B cell (primary cell): ENCODE results near the gene CARMIL1. TPM values are rescaled to one million over a fixed set of nuclear protein-coding genes. Genes with fewer than 3 reads are reported as not detected.

ENCODE experiments used
- ATAC-seq: fragments of 200-7000 bp; cut with Tn5 transposase; one replicate; pipeline ENCODE4 v1.10.0; 2021; ENCODE audit warnings: low read depth, mild to moderate bottlenecking, moderate number of reproducible peaks, moderate library complexity
- CTCF ChIA-PET: fragments of 350-600 bp; sonication (Branson Sonifier 250); formaldehyde crosslinking; loops from one replicate; lab custom pipeline; 2021; ENCODE audit warnings: antibody characterized with exemption, inconsistent platforms; lab: Charles Lee
- POLR2A ChIA-PET: fragments of 350-600 bp; sonication (Branson Sonifier 250); formaldehyde crosslinking; loops from one replicate; lab custom pipeline; 2021; ENCODE audit warnings: antibody characterized with exemption; lab: Charles Lee
- DNase-seq: peaks from one replicate; pipeline ENCODE4 v3.0.0; 2013
- H2AFZ ChIP-seq: 2 replicates; pipeline ENCODE4 v1.6.1; 2012; ENCODE audit warnings: mild to moderate bottlenecking, low read depth, low read length; ENCODE audit not compliant: insufficient read depth, poor library complexity, severe bottlenecking
- H3K27ac ChIP-seq, 2 donors: 1 replicate in 1 of 2; 2 replicates in 1 of 2; pipeline ENCODE4 v1.5.1; 2012 to 2013; ENCODE audit warnings: low read length in 2 of 2, mild to moderate bottlenecking in 2 of 2, moderate library complexity in 1 of 2
- H3K27me3 ChIP-seq, 4 experiments: fragments of 200-600 bp in 1 of 4; sonication (generic) in 1 of 4; replicated peaks in 1 of 4; 1 replicate in 2 of 4; 2 replicates in 2 of 4; pipeline versions ENCODE4 v1.6.1 to v1.7.0; 2013 to 2016; ENCODE audit warnings: low read length in 3 of 4, mild to moderate bottlenecking in 2 of 4, mixed read lengths in 1 of 4, moderate library complexity in 1 of 4; ENCODE audit not compliant: insufficient read depth in 4 of 4, control insufficient read depth in 3 of 4; ENCODE audit errors: control extremely low read depth in 1 of 4
- H3K36me3 ChIP-seq, 2 experiments: replicated peaks in 1 of 2; 1 replicate in 1 of 2; 2 replicates in 1 of 2; pipeline versions ENCODE4 v1.6.1 to v1.7.1; 2013; ENCODE audit warnings: low read length in 1 of 2; ENCODE audit not compliant: insufficient read depth in 2 of 2, control insufficient read depth in 1 of 2; ENCODE audit errors: control extremely low read depth in 1 of 2, extremely low read depth in 1 of 2
- H3K4me1 ChIP-seq, 2 donors: fragments of 200-600 bp in 1 of 2; sonication (generic) in 1 of 2; 1 replicate in 1 of 2; 2 replicates in 1 of 2; pipeline versions ENCODE4 v1.5.1 to v1.6.1; 2013 to 2017; ENCODE audit warnings: low read length in 2 of 2; ENCODE audit not compliant: control insufficient read depth in 2 of 2, insufficient read depth in 2 of 2
- H3K4me2 ChIP-seq: replicated peaks from 2 replicates; pipeline ENCODE3; 2012; ENCODE audit warnings: mild to moderate bottlenecking, low read depth, low read length; ENCODE audit not compliant: poor library complexity, severe bottlenecking
- H3K4me3 ChIP-seq, 5 experiments: fragments of 200-600 bp in 1 of 5; sonication (generic) in 1 of 5; 1 replicate in 3 of 5; 2 replicates in 2 of 5; pipeline versions ENCODE4 v1.5.1 to v1.7.0; 2011 to 2016; ENCODE audit warnings: low read length in 4 of 5, mild to moderate bottlenecking in 4 of 5, low read depth in 2 of 5, control low read depth in 1 of 5, moderate library complexity in 1 of 5; ENCODE audit not compliant: insufficient read depth in 1 of 5; ENCODE audit errors: control extremely low read depth in 1 of 5, extremely low read depth in 1 of 5
- H3K79me2 ChIP-seq: fragments of 200-600 bp; sonication (generic); one replicate; pipeline ENCODE4 v1.6.0; 2016; ENCODE audit warnings: low read length; ENCODE audit not compliant: control insufficient read depth, insufficient read depth
- H3K9ac ChIP-seq: fragments of 200-600 bp; sonication (generic); 2 replicates; pipeline ENCODE4 v1.6.1; 2017; ENCODE audit warnings: mild to moderate bottlenecking, low read length, moderate library complexity
- H3K9me3 ChIP-seq, 3 donors: one replicate each; pipeline versions ENCODE4 v1.6.1 to v1.7.1; 2013; ENCODE audit warnings: low read length in 2 of 3; ENCODE audit not compliant: control insufficient read depth in 2 of 3, insufficient read depth in 1 of 3; ENCODE audit errors: control extremely low read depth in 1 of 3
- H4K20me1 ChIP-seq: 2 replicates; pipeline ENCODE4 v1.6.0; 2012; ENCODE audit warnings: mild to moderate bottlenecking, low read length; ENCODE audit not compliant: insufficient read depth, control insufficient read depth, poor library complexity, severe bottlenecking
- H3K27ac Mint-ChIP-seq: one replicate; pipeline ENCODE4 v1.8.0; 2021; ENCODE audit warnings: mixed read lengths
- H3K27me3 Mint-ChIP-seq: one replicate; pipeline ENCODE4 v1.8.0; 2021; ENCODE audit warnings: mixed read lengths
- H3K4me1 Mint-ChIP-seq: one replicate; pipeline ENCODE4 v1.8.0; 2021; ENCODE audit warnings: mixed read lengths
- H3K4me3 Mint-ChIP-seq: one replicate; pipeline ENCODE4 v1.8.0; 2021; ENCODE audit warnings: mixed read lengths
- H3K9me3 Mint-ChIP-seq: one replicate; pipeline ENCODE4 v1.8.0; 2022; ENCODE audit warnings: mixed read lengths; ENCODE audit not compliant: insufficient read depth
- EZH2 ChIP-seq: IDR thresholded peaks from 2 replicates; pipeline ENCODE4 v1.6.1; 2012; ENCODE audit warnings: borderline replicate concordance, low read depth, mild to moderate bottlenecking, moderate library complexity, low read length; ENCODE audit not compliant: insufficient read depth, poor library complexity, severe bottlenecking
- WGBS: methylation state at CpG from one replicate; pipeline ENCODE4 v1.1.5; 2013; ENCODE audit warnings: missing lambda C conversion rate; ENCODE audit not compliant: insufficient coverage; 5-methylcytosine and 5-hydroxymethylcytosine counted together
- intact Hi-C: fragments of 100-400 bp; cut with micrococcal nuclease; formaldehyde crosslinking; loops from one replicate; pipeline ENCODE4 v1.10.0; 2022
- polyA plus RNA-seq: library from polyadenylated mRNA; depleted of rRNA; stranded (reverse); fragments of >200 nt; gene quantifications from 2 replicates; pipeline ENCODE4 v1.2.3, GENCODE V29; 2012
- total RNA-seq, 2 donors: library from RNA; stranded (reverse); fragments of 120-200 nt in 1 of 2; gene quantifications; 1 replicate in 1 of 2; 2 replicates in 1 of 2; pipeline versions ENCODE4 v1.2.3 to v1.2.4, GENCODE V29; 2013 to 2022
- TF ChIP-seq, protein P1 (sequence below): fragments of 200-600 bp; IDR thresholded peaks from one replicate; pipeline ENCODE4 v1.8.0; 2022; ENCODE audit warnings: antibody characterized with exemption, mild to moderate bottlenecking

Gene CARMIL1
- total and polyA plus RNA-seq, 2 donors (not counting 1 experiment from before 2014, with no cell fraction given) = 7.5 to 11.0 TPM

DNA sequence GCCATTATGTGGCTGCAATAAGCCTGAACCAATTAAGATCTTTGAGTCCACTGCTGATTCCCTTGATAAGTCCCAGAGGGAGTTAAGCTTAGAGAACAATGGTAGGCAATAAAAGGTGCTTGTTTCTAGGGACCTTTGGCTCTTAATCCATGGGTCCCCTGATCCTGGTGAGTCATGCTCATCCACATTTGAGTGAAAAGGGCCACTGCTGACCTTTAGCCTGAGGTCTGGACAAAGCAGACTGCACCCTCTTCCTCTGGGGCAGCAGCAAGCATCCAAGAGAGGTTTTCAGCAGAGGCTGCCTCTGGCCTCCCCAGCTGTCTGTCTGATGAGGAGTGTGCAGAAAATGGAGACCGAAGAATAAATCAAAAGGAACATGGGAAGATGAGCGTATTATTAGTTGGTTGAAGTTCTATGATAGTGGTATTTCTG is 356.7 kb downstream of the CARMIL1 start:
- no peaks in the 10 kb centered on the region for H3K9me3 ChIP-seq
- H3K36me3 ChIP-seq = no peaks in the 10 kb centered on the region
- ATAC-seq = no peak
- Mint-ChIP-seq H3K4me1 (no peaks in the 10 kb centered on the region), H3K9me3 (peaks cover 2% of the 10 kb centered on the region), H3K27me3 (peaks cover 59% of the 10 kb centered on the region), H3K4me3 (no peak overlapping the region), H3K27ac (no peak overlapping the region)
- H4K20me1 ChIP-seq = no peaks in the 10 kb centered on the region
- WGBS = 100% methylated on average over 1 of the region's 2 CpGs
- no peak overlapping the region for H3K27ac ChIP-seq
- no peak overlapping the region for H3K9ac ChIP-seq
- H3K4me2 ChIP-seq = no peak overlapping the region
- TF ChIP-seq, protein P1, sequence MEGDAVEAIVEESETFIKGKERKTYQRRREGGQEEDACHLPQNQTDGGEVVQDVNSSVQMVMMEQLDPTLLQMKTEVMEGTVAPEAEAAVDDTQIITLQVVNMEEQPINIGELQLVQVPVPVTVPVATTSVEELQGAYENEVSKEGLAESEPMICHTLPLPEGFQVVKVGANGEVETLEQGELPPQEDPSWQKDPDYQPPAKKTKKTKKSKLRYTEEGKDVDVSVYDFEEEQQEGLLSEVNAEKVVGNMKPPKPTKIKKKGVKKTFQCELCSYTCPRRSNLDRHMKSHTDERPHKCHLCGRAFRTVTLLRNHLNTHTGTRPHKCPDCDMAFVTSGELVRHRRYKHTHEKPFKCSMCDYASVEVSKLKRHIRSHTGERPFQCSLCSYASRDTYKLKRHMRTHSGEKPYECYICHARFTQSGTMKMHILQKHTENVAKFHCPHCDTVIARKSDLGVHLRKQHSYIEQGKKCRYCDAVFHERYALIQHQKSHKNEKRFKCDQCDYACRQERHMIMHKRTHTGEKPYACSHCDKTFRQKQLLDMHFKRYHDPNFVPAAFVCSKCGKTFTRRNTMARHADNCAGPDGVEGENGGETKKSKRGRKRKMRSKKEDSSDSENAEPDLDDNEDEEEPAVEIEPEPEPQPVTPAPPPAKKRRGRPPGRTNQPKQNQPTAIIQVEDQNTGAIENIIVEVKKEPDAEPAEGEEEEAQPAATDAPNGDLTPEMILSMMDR = no peak
- no peak for TF ChIP-seq EZH2
- no peak overlapping the region for H3K4me3 ChIP-seq
- H3K79me2 ChIP-seq = no peaks in the 10 kb centered on the region
- ChIA-PET POLR2A (no interaction called here), CTCF (no interaction called here)
- DNase-seq = no peak
- no peak overlapping the region for H2AFZ ChIP-seq
- H3K27me3 ChIP-seq = peaks cover 0 to 17% (median 2%) of the 10 kb centered on the region in 4 experiments
- H3K4me1 ChIP-seq = no peaks in the 10 kb centered on the region
- intact Hi-C loops = no loop called here

DNA sequence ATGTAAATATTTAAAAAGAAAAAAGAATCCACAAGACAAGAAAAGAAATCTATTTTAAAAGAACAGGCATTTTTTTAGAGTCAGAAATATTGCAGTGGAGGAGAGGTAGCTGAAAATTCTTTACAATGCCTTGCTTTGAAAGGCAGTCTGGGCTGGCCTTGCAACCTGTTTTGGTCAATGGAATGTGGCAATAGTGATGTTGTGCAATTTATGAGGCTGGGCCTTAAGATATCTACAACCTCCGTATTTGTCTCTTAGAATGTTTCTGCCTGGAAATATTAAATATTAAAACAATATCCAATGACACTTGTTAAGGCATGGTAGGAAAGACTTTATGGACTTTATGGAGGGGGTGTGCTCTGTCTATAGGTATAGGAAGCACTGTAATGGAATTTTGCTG is 358.0 kb downstream of the CARMIL1 start:
- Histone ChIP-seq H3K27me3 (peaks cover 0 to 12% (median 6%) of the 10 kb centered on the region in 4 experiments), H3K9me3 (peaks cover 0 to 5% (median 0%) of the 10 kb centered on the region in 3 donors), H3K27ac (no peak overlapping the region), H3K36me3 (no peaks in the 10 kb centered on the region), H3K4me2 (no peak overlapping the region), H3K4me1 (no peaks in the 10 kb centered on the region), H3K9ac (no peak overlapping the region), H2AFZ (no peak overlapping the region), H3K79me2 (no peaks in the 10 kb centered on the region), H4K20me1 (no peaks in the 10 kb centered on the region), H3K4me3 (no peak overlapping the region)
- peaks cover 57% of the 10 kb centered on the region for H3K27me3 Mint-ChIP-seq
- no CpG with 5 or more reads among the region's 1 CpG for WGBS
- peaks cover 2% of the 10 kb centered on the region for H3K9me3 Mint-ChIP-seq
- ATAC-seq (no peak), DNase-seq (no peak)
- no peak overlapping the region for H3K4me3 Mint-ChIP-seq
- no peak overlapping the region for H3K27ac Mint-ChIP-seq
- ChIA-PET POLR2A (no interaction called here), CTCF (no interaction called here)
- intact Hi-C loops = no loop called here
- TF ChIP-seq, protein P1 = no peak
- TF ChIP-seq EZH2 = no peak
- H3K4me1 Mint-ChIP-seq = no peaks in the 10 kb centered on the region
